Midbrain (tissue), 1 donor: Measurements from ENCODE around the gene NSG1.

Experiments
- DNase-seq: peaks from one replicate; lab custom pipeline; 2025; lab: John Stamatoyannopoulos, UW

NSG1 gene

GRCh38 chr4:4396628-4397440 lies 9.9 kb downstream of the NSG1 start:
- DNase-seq, result no peak

- DNase-seq, result no peak
These were observed 10.5 kb downstream of the NSG1 start for GRCh38 chr4:4397441-4397819.

GRCh38 chr4:4398430-4398829 lies 11.5 kb downstream of the NSG1 start:
- no peak for DNase-seq

- DNase-seq, result no peak
These were observed 14.1 kb downstream of the NSG1 start for GRCh38 chr4:4401036-4401435.

- DNase-seq, result no peak
These were observed 16.1 kb downstream of the NSG1 start for GRCh38 chr4:4402966-4403365.

- no peak for DNase-seq
These were observed 18.6 kb downstream of the NSG1 start for GRCh38 chr4:4405358-4405962.

GRCh38 chr4:4406455-4407298 lies 19.8 kb downstream of the NSG1 start:
- DNase-seq, result no peak

GRCh38 chr4:4407299-4408131 lies 20.6 kb downstream of the NSG1 start:
- no peak for DNase-seq

- DNase-seq, result no peak
These were observed 21.2 kb downstream of the NSG1 start for GRCh38 chr4:4408132-4408523.

GRCh38 chr4:4408576-4409335 lies 21.9 kb downstream of the NSG1 start:
- no peak for DNase-seq

- DNase-seq, result no peak
These were observed 22.7 kb downstream of the NSG1 start for GRCh38 chr4:4409416-4410115.

- no peak for DNase-seq
These were observed 23.4 kb downstream of the NSG1 start for GRCh38 chr4:4410271-4410670.

GRCh38 chr4:4411906-4412305 lies 25.0 kb downstream of the NSG1 start:
- DNase-seq, result no peak

- DNase-seq, result no peak
These were observed 25.9 kb downstream of the NSG1 start for GRCh38 chr4:4412641-4413372.

- no peak for DNase-seq
These were observed 26.4 kb downstream of the NSG1 start for GRCh38 chr4:4413373-4413725.

GRCh38 chr4:4413806-4414205 lies 26.9 kb downstream of the NSG1 start:
- DNase-seq, result no peak

- no peak for DNase-seq
These were observed 28.4 kb downstream of the NSG1 start for GRCh38 chr4:4415107-4415805.

GRCh38 chr4:4415806-4416805 lies 29.2 kb downstream of the NSG1 start:
- no peak for DNase-seq
